Loucy (cell line): ENCODE results near the gene ZSWIM5.

Experiments
- H2AFZ ChIP-seq: fragments of 200-600 bp; sonication (generic); 2 replicates; pipeline ENCODE4 v1.6.0; 2016; ENCODE audit warnings: antibody characterized with exemption, mild to moderate bottlenecking, low read length, moderate library complexity
- H3F3A ChIP-seq: fragments of 200-600 bp; 2 replicates; pipeline ENCODE4 v1.6.0; 2016; ENCODE audit warnings: antibody characterized with exemption, low read depth, mild to moderate bottlenecking
- H3K27me3 ChIP-seq: fragments of 200-600 bp; sonication (generic); 2 replicates; pipeline ENCODE4 v1.6.1; 2014; ENCODE audit warnings: low read length, mild to moderate bottlenecking; ENCODE audit not compliant: insufficient read depth, poor library complexity, severe bottlenecking
- H3K36me3 ChIP-seq: fragments of 200-600 bp; sonication (generic); 2 replicates; pipeline ENCODE4 v1.6.1; 2016; ENCODE audit warnings: low read length; ENCODE audit not compliant: insufficient read depth
- H3K4me1 ChIP-seq: fragments of 200-600 bp; sonication (generic); 2 replicates; pipeline ENCODE4 v1.5.1; 2014; ENCODE audit warnings: low read length, mild to moderate bottlenecking; ENCODE audit not compliant: insufficient read depth, poor library complexity, severe bottlenecking
- H3K4me2 ChIP-seq: fragments of 200-600 bp; sonication (generic); 2 replicates; pipeline ENCODE4 v1.6.0; 2014; ENCODE audit warnings: antibody characterized with exemption, low read length, low read depth, mild to moderate bottlenecking; ENCODE audit not compliant: poor library complexity, severe bottlenecking
- H3K4me3 ChIP-seq: fragments of 200-600 bp; sonication (generic); 2 replicates; pipeline ENCODE4 v1.5.1; 2014; ENCODE audit warnings: low read length, mild to moderate bottlenecking, mixed read lengths; ENCODE audit not compliant: poor library complexity, severe bottlenecking
- H3K79me2 ChIP-seq: fragments of 200-600 bp; sonication (generic); 2 replicates; pipeline ENCODE4 v1.6.1; 2014; ENCODE audit warnings: low read length; ENCODE audit not compliant: insufficient read depth
- H3K9ac ChIP-seq: fragments of 200-600 bp; sonication (generic); 2 replicates; pipeline ENCODE4 v1.6.0; 2014; ENCODE audit warnings: mild to moderate bottlenecking, low read depth, low read length, moderate library complexity; ENCODE audit not compliant: poor library complexity, severe bottlenecking
- H3K9me2 ChIP-seq: fragments of 200-600 bp; sonication (generic); replicated peaks from 2 replicates; pipeline ENCODE4 v1.6.1; 2016; ENCODE audit warnings: low read depth, low read length, mixed read lengths
- H3K9me3 ChIP-seq: fragments of 200-600 bp; sonication (generic); 2 replicates; pipeline ENCODE4 v1.6.1; 2014; ENCODE audit warnings: mild to moderate bottlenecking, antibody characterized with exemption, low read length, low read depth; ENCODE audit not compliant: insufficient read depth
- H4K20me1 ChIP-seq: fragments of 200-600 bp; sonication (generic); 2 replicates; pipeline ENCODE4 v1.6.0; 2014; ENCODE audit warnings: antibody characterized with exemption, low read length, mild to moderate bottlenecking; ENCODE audit not compliant: insufficient read depth, poor library complexity, severe bottlenecking
- CTCF ChIP-seq: fragments of 200-600 bp; sonication (generic); conservative IDR thresholded peaks from 2 replicates; pipeline ENCODE4 v1.5.1; 2014; ENCODE audit warnings: mild to moderate bottlenecking, antibody characterized with exemption, low read length
- EZH2phosphoT487 ChIP-seq: fragments of 200-600 bp; IDR thresholded peaks from 2 replicates; pipeline ENCODE4 v1.6.1; 2018; ENCODE audit warnings: antibody characterized with exemption, mild to moderate bottlenecking, moderate library complexity, borderline replicate concordance

The ZSWIM5 gene

GRCh38 chr1:45198185-45198584 is 8.2 kb downstream of the ZSWIM5 start:
- peaks cover under 1% of the 10 kb centered on the region; the same call in 1 of the 2 replicates for H3F3A ChIP-seq
- H3K4me3 ChIP-seq, result no peak overlapping the region
- TF ChIP-seq CTCF, result no peak
- no peak for TF ChIP-seq EZH2phosphoT487
- H3K9ac ChIP-seq, result no peak overlapping the region
- H3K9me2 ChIP-seq, result no peaks in the 10 kb centered on the region
- H3K4me1 ChIP-seq, result peaks cover 14% of the 10 kb centered on the region
- no peaks in the 10 kb centered on the region for H3K9me3 ChIP-seq
- no peaks in the 10 kb centered on the region for H3K27me3 ChIP-seq
- H3K4me2 ChIP-seq, result no peak overlapping the region
- peaks cover 2% of the 10 kb centered on the region for H4K20me1 ChIP-seq
- H2AFZ ChIP-seq, result no peak overlapping the region
- peaks cover 29% of the 10 kb centered on the region; the same call in 1 of the 2 replicates for H3K79me2 ChIP-seq
- no peaks in the 10 kb centered on the region for H3K36me3 ChIP-seq

GRCh38 chr1:45196863-45197262 is 9.5 kb downstream of the ZSWIM5 start:
- H3K9ac ChIP-seq, result no peak overlapping the region
- no peaks in the 10 kb centered on the region for H4K20me1 ChIP-seq
- H3K9me3 ChIP-seq, result no peaks in the 10 kb centered on the region
- no peak overlapping the region for H2AFZ ChIP-seq
- H3K4me3 ChIP-seq, result no peak overlapping the region
- peaks cover 24% of the 10 kb centered on the region; the same call in 1 of the 2 replicates for H3K79me2 ChIP-seq
- TF ChIP-seq CTCF, result no peak
- no peaks in the 10 kb centered on the region; the same call in 1 of the 2 replicates for H3F3A ChIP-seq
- H3K4me1 ChIP-seq, result peaks cover 11% of the 10 kb centered on the region
- no peaks in the 10 kb centered on the region for H3K36me3 ChIP-seq
- no peaks in the 10 kb centered on the region for H3K9me2 ChIP-seq
- H3K4me2 ChIP-seq, result no peak overlapping the region
- no peaks in the 10 kb centered on the region for H3K27me3 ChIP-seq

DNA sequence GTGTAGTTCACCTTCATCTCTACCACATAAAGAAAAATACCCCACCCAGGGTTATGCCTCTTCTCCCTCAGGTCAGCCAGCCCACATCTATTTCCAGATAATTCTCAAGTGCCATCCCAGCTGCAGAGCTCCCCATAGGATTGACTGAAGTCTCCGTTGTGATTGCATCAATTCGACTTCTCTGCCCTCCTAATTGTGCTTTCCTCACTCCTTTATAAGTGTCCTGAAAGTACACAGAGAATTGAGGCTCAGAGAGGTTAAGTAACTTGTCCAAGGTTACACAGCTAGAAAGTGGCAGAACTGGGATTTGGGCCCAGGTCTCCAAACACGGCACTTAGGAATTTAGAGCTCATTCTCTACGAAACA is 15.0 kb downstream of the ZSWIM5 start:
- TF ChIP-seq CTCF (no peak), EZH2phosphoT487 (no peak)
- Histone ChIP-seq H3K4me1 (peaks cover 18% of the 10 kb centered on the region), H4K20me1 (no peaks in the 10 kb centered on the region), H3F3A (0 out of 2 replicates have a peak, but pooled peaks cover 8% of the 10 kb centered on the region), H3K36me3 (no peaks in the 10 kb centered on the region), H3K4me3 (peak overlapping the region; percentile 66), H3K79me2 (peaks cover 18% of the 10 kb centered on the region; the same call in 1 of the 2 replicates), H2AFZ (peak overlapping the region; percentile 58; the same call in 1 of the 2 replicates), H3K9me2 (no peaks in the 10 kb centered on the region), H3K27me3 (no peaks in the 10 kb centered on the region), H3K9ac (peak overlapping the region; percentile 41), H3K4me2 (peak overlapping the region; percentile 68), H3K9me3 (no peaks in the 10 kb centered on the region)
